Stimulated activated CD4-positive, alpha-beta T cell treated with anti-CD3 and anti-CD28 coated beads, Interleukin-2, amount 100 ng/mL, for 4 hours (primary cell): ENCODE results near the gene DDX21.
A peak's percentile ranks its signal among the peaks of the same experiment; 100 is the strongest.
"Not testable (repeated sequence)": the region's sequence is repeated elsewhere in the genome, so short reads cannot be mapped to it uniquely, and the experiment has no call there.

ENCODE experiments used
- DNase-seq: peaks from one replicate; pipeline ENCODE4 v3.0.0-alpha.2; 2020; ENCODE audit warnings: low read depth

Gene DDX21

GRCh38 chr10:68988530-68989316 is 32.8 kb downstream of the DDX21 start, which contains the start of gene KIFBP:
Gene KIFBP, plus strand, starts transcription at chr10:68988803. Its CDS starts 30 bp downstream, at chr10:68988833.
- DNase-seq: peak; percentile 60

- no peak for DNase-seq
Measured at GRCh38 chr10:68989317-68989990, 33.5 kb downstream of the DDX21 start.

- DNase-seq: no peak
Measured at GRCh38 chr10:68992636-68993440, 36.9 kb downstream of the DDX21 start.

- DNase-seq: no peak
Measured at GRCh38 chr10:68997211-68997610, 41.2 kb downstream of the DDX21 start.

- no peak for DNase-seq
Measured at GRCh38 chr10:69004821-69005220, 48.9 kb downstream of the DDX21 start.

- no peak for DNase-seq
Measured at GRCh38 chr10:69005704-69006485, 49.9 kb downstream of the DDX21 start.

GRCh38 chr10:69007260-69007659 is 51.3 kb downstream of the DDX21 start:
- DNase-seq: no peak

- no peak for DNase-seq
Measured at GRCh38 chr10:69009360-69009759, 53.4 kb downstream of the DDX21 start.

GRCh38 chr10:69010151-69010640 is 54.2 kb downstream of the DDX21 start:
- DNase-seq: no peak

GRCh38 chr10:69012778-69013177 is 56.8 kb downstream of the DDX21 start:
- DNase-seq: not testable (repeated sequence)

GRCh38 chr10:69014171-69014570 is 58.2 kb downstream of the DDX21 start:
- DNase-seq: no peak

- DNase-seq: no peak
Measured at GRCh38 chr10:69018613-69019012, 62.6 kb downstream of the DDX21 start.

GRCh38 chr10:69022611-69023010 is 66.6 kb downstream of the DDX21 start:
- no peak for DNase-seq

GRCh38 chr10:69025370-69025896 is 69.5 kb downstream of the DDX21 start:
- DNase-seq: no peak

- DNase-seq: no peak
Measured at GRCh38 chr10:69033256-69033655, 77.3 kb downstream of the DDX21 start.
